KBM-7 (cell line): Measurements from ENCODE around the gene CRADD.

ENCODE experiments used
- DNase-seq: peaks from one replicate; pipeline ENCODE4 v3.0.0-alpha.2; 2015
- in situ Hi-C: fragments of 300-500 bp; cut with MboI; formaldehyde crosslinking; loops from 2 replicates; pipeline ENCODE4 v1.14.3; 2020; ENCODE audit warnings: low sequenced_read_pairs, low pct_unique_long_range_greater_than_20kb, mixed read lengths

Gene CRADD

GRCh38 chr12:93819050-93819491 is 141.9 kb downstream of the CRADD start:
- no peak for DNase-seq
- in situ Hi-C loops, result no loop called here

- DNase-seq, result no peak
Measured at GRCh38 chr12:93823616-93824391, 146.6 kb downstream of the CRADD start.

GRCh38 chr12:93824514-93825500 is 147.6 kb downstream of the CRADD start:
- DNase-seq, result no peak
- in situ Hi-C loops, result no loop called here

More at GRCh38 chr12:93823616-93824391, 146.6 kb downstream of the CRADD start:
- in situ Hi-C loops, result no loop called here

GRCh38 chr12:93825501-93825888 is 148.3 kb downstream of the CRADD start:
- in situ Hi-C loops, result no loop called here
- DNase-seq, result no peak

GRCh38 chr12:93825931-93826555 is 148.9 kb downstream of the CRADD start:
- in situ Hi-C loops, result no loop called here
- DNase-seq, result no peak

- in situ Hi-C loops, result no loop called here
- DNase-seq, result no peak
Measured at GRCh38 chr12:93827179-93827578, 150.0 kb downstream of the CRADD start.

GRCh38 chr12:93827669-93828068 is 150.5 kb downstream of the CRADD start:
- DNase-seq, result no peak
- in situ Hi-C loops, result no loop called here

- no peak for DNase-seq
- in situ Hi-C loops, result no loop called here
Measured at GRCh38 chr12:93829016-93829415, 151.8 kb downstream of the CRADD start.

GRCh38 chr12:93831374-93831773 is 154.2 kb downstream of the CRADD start:
- in situ Hi-C loops, result no loop called here
- DNase-seq, result no peak

GRCh38 chr12:93832131-93832530 is 155.0 kb downstream of the CRADD start:
- in situ Hi-C loops, result no loop called here
- DNase-seq, result no peak

GRCh38 chr12:93833946-93834345 is 156.8 kb downstream of the CRADD start:
- in situ Hi-C loops, result no loop called here
- DNase-seq, result no peak

- DNase-seq, result no peak
- in situ Hi-C loops, result no loop called here
Measured at GRCh38 chr12:93836620-93837260, 159.6 kb downstream of the CRADD start.

- in situ Hi-C loops, result no loop called here
Measured at GRCh38 chr12:93838193-93838592, 161.0 kb downstream of the CRADD start.

GRCh38 chr12:93839064-93839463 is 161.9 kb downstream of the CRADD start:
- in situ Hi-C loops, result no loop called here
- DNase-seq, result no peak

More at GRCh38 chr12:93838193-93838592, 161.0 kb downstream of the CRADD start:
- DNase-seq, result peak; percentile 53

GRCh38 chr12:93841671-93842070 is 164.5 kb downstream of the CRADD start:
- in situ Hi-C loops, result no loop called here
- no peak for DNase-seq

GRCh38 chr12:93844164-93844784 is 167.1 kb downstream of the CRADD start:
- in situ Hi-C loops, result no loop called here
- no peak for DNase-seq

GRCh38 chr12:93846936-93847516 is 169.9 kb downstream of the CRADD start:
- in situ Hi-C loops, result no loop called here
- DNase-seq, result no peak
